Mesodermal cell (in vitro differentiated cells): ENCODE results near the gene SLC11A2.

Source experiments
- H3K27ac ChIP-seq: 2 replicates; pipeline ENCODE4 v1.7.0; 2013; ENCODE audit warnings: mild to moderate bottlenecking, low read depth, low read length, moderate library complexity; ENCODE audit not compliant: severe bottlenecking
- H3K36me3 ChIP-seq: 2 replicates; pipeline ENCODE4 v1.7.1; 2013; ENCODE audit warnings: mild to moderate bottlenecking, low read length, moderate library complexity; ENCODE audit not compliant: control insufficient read depth, insufficient read depth
- H3K4me1 ChIP-seq: one replicate; pipeline ENCODE4 v1.7.1; 2013; ENCODE audit warnings: mild to moderate bottlenecking, low read length; ENCODE audit not compliant: insufficient read depth, control insufficient read depth, poor library complexity, severe bottlenecking
- H3K4me3 ChIP-seq: 2 replicates; pipeline ENCODE4 v1.7.0; 2013; ENCODE audit warnings: low read length, control low read depth, mild to moderate bottlenecking; ENCODE audit not compliant: insufficient read depth, poor library complexity, severe bottlenecking; ENCODE audit errors: extremely low read depth
- H3K9me3 ChIP-seq: 2 replicates; pipeline ENCODE4 v1.7.1; 2013; ENCODE audit warnings: mild to moderate bottlenecking, low read length, moderate library complexity; ENCODE audit not compliant: control insufficient read depth
- WGBS, 2 experiments: methylation state at CpG; one replicate each; pipeline ENCODE4 v1.1.5; 2013; ENCODE audit warnings: missing lambda C conversion rate in 2 of 2; ENCODE audit not compliant: insufficient coverage in 2 of 2; 5-methylcytosine and 5-hydroxymethylcytosine counted together

SLC11A2 gene

GRCh38 chr12:51012570-51013236 is 13.5 kb downstream of the SLC11A2 start:
- no peak overlapping the region for H3K4me3 ChIP-seq
- H3K36me3 ChIP-seq: peaks cover 12% of the 10 kb centered on the region
- H3K4me1 ChIP-seq: no peaks in the 10 kb centered on the region
- 80 to 100% methylated on average over 1 to 2 of the region's 5 CpGs for WGBS, 2 experiments
- H3K27ac ChIP-seq: no peak overlapping the region
- H3K9me3 ChIP-seq: no peaks in the 10 kb centered on the region

GRCh38 chr12:51011955-51012354 is 14.2 kb downstream of the SLC11A2 start:
- no peaks in the 10 kb centered on the region for H3K4me1 ChIP-seq
- no CpG with 5 or more reads among the region's 4 CpGs for WGBS, 2 experiments
- no peak overlapping the region for H3K4me3 ChIP-seq
- H3K9me3 ChIP-seq: no peaks in the 10 kb centered on the region
- no peak overlapping the region for H3K27ac ChIP-seq
- H3K36me3 ChIP-seq: peaks cover 19% of the 10 kb centered on the region

- Histone ChIP-seq H3K36me3 (peaks cover 47% of the 10 kb centered on the region), H3K27ac (no peak overlapping the region), H3K4me3 (no peak overlapping the region), H3K4me1 (no peaks in the 10 kb centered on the region), H3K9me3 (no peaks in the 10 kb centered on the region)
- 92% methylated on average over 8 of the region's 8 CpGs for WGBS, 2 experiments
Measured at GRCh38 chr12:51009056-51009440, 17.1 kb downstream of the SLC11A2 start.

GRCh38 chr12:51008329-51009055 is 17.7 kb downstream of the SLC11A2 start:
- H3K4me1 ChIP-seq: no peaks in the 10 kb centered on the region
- no peak overlapping the region for H3K4me3 ChIP-seq
- H3K36me3 ChIP-seq: peaks cover 48% of the 10 kb centered on the region
- H3K27ac ChIP-seq: no peak overlapping the region
- H3K9me3 ChIP-seq: no peaks in the 10 kb centered on the region
- no CpG with 5 or more reads among the region's 1 CpG for WGBS, 2 experiments

- no peak overlapping the region for H3K4me3 ChIP-seq
- no peak overlapping the region for H3K27ac ChIP-seq
- 95 to 97% methylated on average over 2 to 3 of the region's 3 CpGs for WGBS, 2 experiments
- H3K4me1 ChIP-seq: no peaks in the 10 kb centered on the region
- H3K36me3 ChIP-seq: peaks cover 58% of the 10 kb centered on the region
- no peaks in the 10 kb centered on the region for H3K9me3 ChIP-seq
Measured at GRCh38 chr12:51005671-51006070, 20.5 kb downstream of the SLC11A2 start.

- WGBS, 2 experiments: 96 to 100% methylated on average over 1 to 3 of the region's 3 CpGs
- no peak overlapping the region for H3K27ac ChIP-seq
- H3K4me1 ChIP-seq: no peaks in the 10 kb centered on the region
Measured at GRCh38 chr12:51005030-51005429, 21.2 kb downstream of the SLC11A2 start.

GRCh38 chr12:51004504-51004903 is 21.7 kb downstream of the SLC11A2 start:
- H3K4me3 ChIP-seq: no peak overlapping the region

More at GRCh38 chr12:51005030-51005429, 21.2 kb downstream of the SLC11A2 start:
- Histone ChIP-seq H3K4me3 (no peak overlapping the region), H3K9me3 (no peaks in the 10 kb centered on the region), H3K36me3 (peaks cover 63% of the 10 kb centered on the region)

GRCh38 chr12:51001799-51002198 is 24.4 kb downstream of the SLC11A2 start:
- H3K27ac ChIP-seq: no peak overlapping the region
- H3K36me3 ChIP-seq: peaks cover 74% of the 10 kb centered on the region
- no CpG with 5 or more reads among the region's 1 CpG for WGBS, 2 experiments
- no peaks in the 10 kb centered on the region for H3K4me1 ChIP-seq
- no peaks in the 10 kb centered on the region for H3K9me3 ChIP-seq
- H3K4me3 ChIP-seq: no peak overlapping the region

More at GRCh38 chr12:51004504-51004903, 21.7 kb downstream of the SLC11A2 start:
- Histone ChIP-seq H3K36me3 (peaks cover 68% of the 10 kb centered on the region), H3K4me1 (no peaks in the 10 kb centered on the region), H3K27ac (no peak overlapping the region), H3K9me3 (no peaks in the 10 kb centered on the region)
- WGBS, 2 experiments: 81 to 89% methylated on average over 3 to 5 of the region's 6 CpGs

GRCh38 chr12:51000245-51000644 is 25.9 kb downstream of the SLC11A2 start:
- Histone ChIP-seq H3K9me3 (no peaks in the 10 kb centered on the region), H3K4me1 (no peaks in the 10 kb centered on the region), H3K36me3 (peaks cover 74% of the 10 kb centered on the region), H3K27ac (no peak overlapping the region), H3K4me3 (no peak overlapping the region)
- 90 to 97% methylated on average over 3 to 5 of the region's 7 CpGs for WGBS, 2 experiments

- no peak overlapping the region for H3K4me3 ChIP-seq
- 86 to 100% methylated on average over 1 of the region's 4 CpGs for whole genome bisulfite sequencing, 2 experiments
- H3K9me3 ChIP-seq: no peaks in the 10 kb centered on the region
- H3K27ac ChIP-seq: no peak overlapping the region
- H3K4me1 ChIP-seq: no peaks in the 10 kb centered on the region
- peaks cover 73% of the 10 kb centered on the region for H3K36me3 ChIP-seq
Measured at GRCh38 chr12:50999093-50999492, 27.1 kb downstream of the SLC11A2 start.

- no peak overlapping the region for H3K27ac ChIP-seq
- WGBS, 2 experiments: 0% methylated on average over 1 of the region's 2 CpGs
- no peaks in the 10 kb centered on the region for H3K4me1 ChIP-seq
- peaks cover 89% of the 10 kb centered on the region for H3K36me3 ChIP-seq
- no peaks in the 10 kb centered on the region for H3K9me3 ChIP-seq
- no peak overlapping the region for H3K4me3 ChIP-seq
Measured at GRCh38 chr12:50992819-50993218, 33.4 kb downstream of the SLC11A2 start.
